T-helper 9 cell (primary cell): ENCODE results near the gene USP2.
"Not testable (repeated sequence)": the region's sequence is repeated elsewhere in the genome, so short reads cannot be mapped to it uniquely, and the experiment has no call there.

Source experiments
- DNase-seq: peaks from one replicate; pipeline ENCODE4 v3.0.0-alpha.2; 2020

USP2 gene

GRCh38 chr11:119410501-119410900 lies 29.0 kb upstream of the USP2 start:
- no peak for DNase-seq

GRCh38 chr11:119409731-119410130 lies 28.2 kb upstream of the USP2 start:
- no peak for DNase-seq

GRCh38 chr11:119406005-119406404 lies 24.5 kb upstream of the USP2 start:
- no peak for DNase-seq

- not testable (repeated sequence) for DNase-seq
Measured at GRCh38 chr11:119405448-119405847, 24.0 kb upstream of the USP2 start.

GRCh38 chr11:119404872-119405271 lies 23.4 kb upstream of the USP2 start:
- DNase-seq: no peak

- DNase-seq: no peak
Measured at GRCh38 chr11:119403021-119403420, 21.5 kb upstream of the USP2 start.

- no peak for DNase-seq
Measured at GRCh38 chr11:119402470-119402869, 21.0 kb upstream of the USP2 start.

GRCh38 chr11:119400860-119401259 lies 19.4 kb upstream of the USP2 start:
- no peak for DNase-seq

- DNase-seq: no peak
Measured at GRCh38 chr11:119397740-119398139, 16.2 kb upstream of the USP2 start.

- DNase-seq: no peak
Measured at GRCh38 chr11:119396835-119397234, 15.3 kb upstream of the USP2 start.

GRCh38 chr11:119391275-119391674 lies 9.8 kb upstream of the USP2 start:
- DNase-seq: no peak

GRCh38 chr11:119389611-119390254 lies 8.2 kb upstream of the USP2 start:
- DNase-seq: no peak

- no peak for DNase-seq
Measured at GRCh38 chr11:119388103-119388502, 6.6 kb upstream of the USP2 start.

GRCh38 chr11:119384332-119384731 lies 2.8 kb upstream of the USP2 start:
- DNase-seq: no peak

GRCh38 chr11:119382513-119382912 lies 1.0 kb upstream of the USP2 start:
- DNase-seq: not testable (repeated sequence)

GRCh38 chr11:119382101-119382500 lies 611 bp upstream of the USP2 start:
- DNase-seq: no peak

GRCh38 chr11:119380827-119381180 lies 686 bp downstream of the USP2 start:
- no peak for DNase-seq

- no peak for DNase-seq
Measured at GRCh38 chr11:119380160-119380826, 1.2 kb downstream of the USP2 start.

GRCh38 chr11:119378851-119379465 lies 2.5 kb downstream of the USP2 start:
- no peak for DNase-seq

- no peak for DNase-seq
Measured at GRCh38 chr11:119377961-119378667, 3.4 kb downstream of the USP2 start.

GRCh38 chr11:119377112-119377901 lies 4.2 kb downstream of the USP2 start:
- DNase-seq: no peak

- DNase-seq: no peak
Measured at GRCh38 chr11:119376197-119376847, 5.2 kb downstream of the USP2 start.
